Omental fat pad (tissue), 4 donors: ENCODE data around the gene CIZ1. TPM values are rescaled to one million over a fixed set of nuclear protein-coding genes. Genes with fewer than 3 reads are reported as not detected.
A peak's percentile ranks its signal among the peaks of the same experiment; 100 is the strongest.
"Not testable (repeated sequence)": the region's sequence is repeated elsewhere in the genome, so short reads cannot be mapped to it uniquely, and the experiment has no call there.

Source experiments
- ATAC-seq: fragments of 150-250 bp; one replicate; pipeline ENCODE4 v1.9.1; 2016; ENCODE audit warnings: mild to moderate bottlenecking, moderate library complexity; ENCODE audit not compliant: low FRiP score
- DNase-seq: peaks from one replicate; pipeline ENCODE4 v3.0.0-alpha.2; 2019; ENCODE audit warnings: low spot score
- total RNA-seq, 4 donors: library from RNA; depleted of rRNA; stranded (reverse); fragments of >200 nt; gene quantifications; one replicate each; pipeline ENCODE4 v1.1.0, GENCODE V29; 2016
- TF ChIP-seq, protein P1 (sequence below), 3 donors: fragments of 450-650 bp; IDR thresholded peaks; one replicate each; pipeline ENCODE4 v1.5.1; 2016 to 2017; ENCODE audit warnings: antibody characterized with exemption in 3 of 3, mild to moderate bottlenecking in 3 of 3, moderate library complexity in 2 of 3

Gene CIZ1
- total RNA-seq, 4 donors from 2014 or later, result 40.1 to 70.1 (median 52.5) TPM

DNA sequence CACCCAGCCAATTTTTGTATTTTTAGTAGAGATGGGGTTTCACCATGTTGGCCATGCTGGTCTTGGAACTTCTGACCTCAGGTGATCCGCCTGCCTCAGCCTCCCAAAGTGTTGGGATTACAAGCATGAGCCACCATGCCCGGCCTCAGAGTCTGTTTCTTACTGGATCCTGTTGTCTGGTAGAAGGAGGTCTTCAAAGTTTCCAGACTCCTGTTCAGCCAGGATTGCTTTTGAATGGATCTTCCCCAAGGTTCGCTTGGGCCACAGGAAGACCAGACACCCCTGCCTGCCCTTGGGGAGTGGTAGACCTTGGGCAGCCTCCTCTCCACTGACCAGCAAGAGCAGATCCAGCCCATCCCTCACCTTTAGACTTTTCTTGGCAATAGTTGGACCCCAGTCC is 49.8 kb downstream of the CIZ1 start:
- DNase-seq (no peak), ATAC-seq (no peak)
- TF ChIP-seq, protein P1, sequence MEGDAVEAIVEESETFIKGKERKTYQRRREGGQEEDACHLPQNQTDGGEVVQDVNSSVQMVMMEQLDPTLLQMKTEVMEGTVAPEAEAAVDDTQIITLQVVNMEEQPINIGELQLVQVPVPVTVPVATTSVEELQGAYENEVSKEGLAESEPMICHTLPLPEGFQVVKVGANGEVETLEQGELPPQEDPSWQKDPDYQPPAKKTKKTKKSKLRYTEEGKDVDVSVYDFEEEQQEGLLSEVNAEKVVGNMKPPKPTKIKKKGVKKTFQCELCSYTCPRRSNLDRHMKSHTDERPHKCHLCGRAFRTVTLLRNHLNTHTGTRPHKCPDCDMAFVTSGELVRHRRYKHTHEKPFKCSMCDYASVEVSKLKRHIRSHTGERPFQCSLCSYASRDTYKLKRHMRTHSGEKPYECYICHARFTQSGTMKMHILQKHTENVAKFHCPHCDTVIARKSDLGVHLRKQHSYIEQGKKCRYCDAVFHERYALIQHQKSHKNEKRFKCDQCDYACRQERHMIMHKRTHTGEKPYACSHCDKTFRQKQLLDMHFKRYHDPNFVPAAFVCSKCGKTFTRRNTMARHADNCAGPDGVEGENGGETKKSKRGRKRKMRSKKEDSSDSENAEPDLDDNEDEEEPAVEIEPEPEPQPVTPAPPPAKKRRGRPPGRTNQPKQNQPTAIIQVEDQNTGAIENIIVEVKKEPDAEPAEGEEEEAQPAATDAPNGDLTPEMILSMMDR (IDR thresholded peaks at IDR 0.05), result no peak

DNA sequence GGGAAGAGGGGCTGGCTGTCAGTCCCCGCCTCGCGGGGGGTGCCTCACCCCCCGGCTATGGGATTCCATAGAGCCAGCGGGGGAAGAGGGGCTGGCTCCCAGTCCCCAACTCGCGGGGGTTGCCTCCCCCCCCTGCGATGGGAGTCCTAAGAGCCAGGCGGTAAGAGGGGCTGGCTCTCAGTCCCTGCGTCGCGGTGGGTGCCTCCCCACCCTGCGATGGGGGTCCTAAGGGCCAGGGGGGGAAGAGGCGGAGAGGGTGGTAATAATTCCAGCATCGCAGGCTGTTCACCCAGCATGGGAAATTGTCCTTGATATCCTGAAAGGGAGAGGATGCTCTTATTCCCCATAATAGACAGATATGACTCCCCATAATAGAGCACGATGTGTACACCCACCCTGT is 51.8 kb downstream of the CIZ1 start:
- TF ChIP-seq, protein P1 (IDR thresholded peaks at IDR 0.05), result no peak
- no peak for ATAC-seq
- no peak for DNase-seq

DNA sequence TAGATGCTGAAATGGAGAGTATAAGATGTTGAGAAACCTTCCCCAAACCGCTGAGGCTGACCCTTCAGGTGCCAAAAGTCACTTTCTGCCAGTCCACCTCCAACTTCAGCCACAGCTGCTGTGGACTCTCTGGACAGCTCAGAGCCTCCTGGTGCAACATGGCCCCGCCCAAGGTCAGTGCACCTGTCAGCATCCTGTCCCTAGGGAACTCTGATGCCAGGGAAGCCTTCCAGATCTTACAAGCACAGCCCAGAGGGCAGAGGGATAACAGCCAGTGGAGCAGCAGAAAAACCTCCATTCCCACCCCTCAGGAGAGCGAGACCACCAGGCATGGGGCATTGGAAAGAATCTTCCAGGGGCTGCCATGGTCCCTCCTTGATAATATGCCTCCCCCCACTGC is 53.4 kb downstream of the CIZ1 start:
- ATAC-seq, result no peak
- TF ChIP-seq, protein P1 (IDR thresholded peaks at IDR 0.05), result no peak
- DNase-seq, result no peak

DNA sequence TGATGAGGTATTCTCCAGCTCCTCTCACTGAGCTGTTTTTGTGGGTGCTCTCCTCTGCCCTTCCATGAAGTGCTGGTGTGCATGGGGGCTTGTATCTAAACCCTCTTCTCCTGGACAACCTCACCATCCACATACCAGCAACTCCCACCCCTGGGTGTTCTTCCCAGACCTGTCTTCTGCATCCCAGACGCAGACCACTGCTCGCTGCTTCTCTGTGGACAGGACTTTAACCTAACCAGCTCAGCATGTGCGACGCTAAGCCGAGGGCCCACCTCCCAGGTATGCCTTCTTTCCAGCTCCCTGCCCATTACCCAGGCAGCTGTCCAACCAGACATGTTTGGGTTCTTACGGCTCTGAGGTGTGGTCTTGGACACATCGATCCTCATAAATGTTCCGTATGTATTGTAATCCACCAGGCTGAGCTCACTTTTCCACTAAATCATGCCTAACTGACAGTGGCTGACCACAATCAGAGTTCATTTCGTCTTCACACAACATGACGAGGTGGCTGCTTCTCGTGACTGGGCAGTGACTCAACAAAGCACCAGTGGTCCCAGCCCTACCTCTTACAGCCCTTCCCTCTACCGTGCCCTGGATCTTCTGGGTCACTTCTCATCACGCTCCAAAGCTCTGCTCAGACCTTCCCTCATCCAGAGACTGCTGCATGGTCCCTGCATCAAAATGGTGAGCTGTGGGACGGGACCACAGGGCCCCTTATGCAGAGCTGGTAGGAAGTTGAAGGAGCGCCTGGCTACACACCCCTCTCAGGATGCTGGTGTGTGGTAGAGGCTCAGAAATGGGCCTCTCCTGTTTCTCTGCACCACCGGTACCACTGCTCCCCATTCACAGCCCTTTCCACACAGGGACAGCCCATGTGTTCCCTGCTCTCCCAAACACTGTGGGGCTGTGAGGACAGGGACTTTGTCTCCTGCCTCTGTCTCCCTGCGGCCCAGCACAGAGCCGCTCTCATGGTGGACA is 54.3 kb downstream of the CIZ1 start:
- peak; percentile 50 for ATAC-seq
- TF ChIP-seq, protein P1 (IDR thresholded peaks at IDR 0.05), result no peak
- no peak for DNase-seq

DNA sequence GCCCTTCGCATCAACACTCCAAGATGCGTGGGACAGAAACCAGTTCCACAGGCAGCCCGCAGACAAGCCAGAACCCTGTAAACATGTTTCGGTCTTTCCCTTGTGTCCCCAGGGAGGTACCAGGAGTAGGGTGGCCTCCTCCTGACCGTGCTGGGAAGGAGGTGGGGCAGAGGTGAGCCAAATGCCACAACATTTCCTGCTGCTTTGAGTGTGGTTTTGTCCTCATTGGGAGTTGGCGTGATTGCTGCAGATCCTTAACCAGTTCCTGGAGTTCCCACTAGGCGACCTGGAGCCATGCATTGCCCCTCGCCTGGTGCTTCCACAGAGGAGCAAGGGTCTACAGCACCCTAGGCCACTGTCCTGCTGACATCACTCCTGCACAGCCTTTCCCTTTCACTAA is 55.8 kb downstream of the CIZ1 start:
- not testable (repeated sequence) for DNase-seq

DNA sequence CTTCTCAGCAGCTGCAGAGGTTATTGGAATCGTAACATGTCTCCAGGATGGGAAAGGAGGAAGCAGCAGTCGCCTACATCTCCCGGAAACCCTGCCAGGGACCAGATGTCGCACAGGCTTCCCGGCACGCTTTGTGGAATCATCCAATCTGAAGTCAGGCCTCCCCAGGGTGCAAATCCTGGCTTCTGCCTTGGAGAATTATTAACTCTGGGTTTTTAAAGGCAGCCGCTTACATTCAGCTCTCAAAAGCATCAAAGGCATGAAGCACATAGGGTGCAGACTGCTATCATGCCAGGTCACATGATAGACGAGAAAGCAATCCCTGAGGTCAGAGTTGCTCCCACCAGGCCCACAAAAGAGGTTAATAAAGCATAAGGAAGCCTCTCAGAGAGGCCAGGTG is 59.2 kb downstream of the CIZ1 start:
- DNase-seq, ATAC-seq: not testable (repeated sequence)

More for the DNA sequence above, 55.8 kb downstream of the CIZ1 start:
- ATAC-seq, result not testable (repeated sequence)

DNA sequence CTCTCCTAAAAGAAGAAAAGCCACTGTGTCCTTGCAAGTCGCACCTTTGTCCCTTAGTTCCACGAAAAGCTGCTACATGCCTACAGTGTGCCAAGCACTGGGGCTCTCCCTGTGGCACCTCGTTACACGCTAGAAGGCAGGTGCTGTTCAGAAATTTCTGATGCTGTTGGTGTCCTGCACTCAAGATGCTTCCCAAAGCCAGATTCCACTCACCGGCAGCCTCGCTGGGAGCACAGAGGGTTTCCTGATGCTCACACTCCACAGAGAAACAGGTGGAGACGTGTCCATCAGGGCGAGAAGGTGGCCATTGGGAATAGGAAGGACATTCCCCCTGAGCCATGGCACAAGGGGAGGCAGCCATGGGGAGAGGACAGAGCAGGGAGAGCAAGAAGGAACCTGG is 60.0 kb downstream of the CIZ1 start:
- not testable (repeated sequence) for DNase-seq, ATAC-seq

DNA sequence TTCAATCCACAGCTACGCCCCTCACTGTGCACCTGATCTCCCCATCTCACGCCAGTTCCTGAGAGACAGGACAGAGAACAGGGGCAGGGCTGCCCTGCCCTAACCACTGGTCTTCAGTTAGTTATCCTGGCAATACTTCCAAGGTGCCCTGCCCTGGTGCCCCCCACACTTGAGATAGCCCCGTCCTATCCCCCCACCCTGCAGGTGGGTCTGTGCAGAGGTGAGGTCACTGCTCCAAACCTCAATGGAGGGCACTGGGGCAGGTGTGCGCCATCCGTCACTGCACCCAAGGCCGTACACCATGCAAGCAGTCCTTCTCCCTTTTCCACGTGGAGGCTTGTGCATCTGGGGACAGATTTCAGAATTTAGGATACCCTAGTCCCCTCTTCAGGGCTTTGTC is 60.7 kb downstream of the CIZ1 start:
- ATAC-seq, DNase-seq: not testable (repeated sequence)

DNA sequence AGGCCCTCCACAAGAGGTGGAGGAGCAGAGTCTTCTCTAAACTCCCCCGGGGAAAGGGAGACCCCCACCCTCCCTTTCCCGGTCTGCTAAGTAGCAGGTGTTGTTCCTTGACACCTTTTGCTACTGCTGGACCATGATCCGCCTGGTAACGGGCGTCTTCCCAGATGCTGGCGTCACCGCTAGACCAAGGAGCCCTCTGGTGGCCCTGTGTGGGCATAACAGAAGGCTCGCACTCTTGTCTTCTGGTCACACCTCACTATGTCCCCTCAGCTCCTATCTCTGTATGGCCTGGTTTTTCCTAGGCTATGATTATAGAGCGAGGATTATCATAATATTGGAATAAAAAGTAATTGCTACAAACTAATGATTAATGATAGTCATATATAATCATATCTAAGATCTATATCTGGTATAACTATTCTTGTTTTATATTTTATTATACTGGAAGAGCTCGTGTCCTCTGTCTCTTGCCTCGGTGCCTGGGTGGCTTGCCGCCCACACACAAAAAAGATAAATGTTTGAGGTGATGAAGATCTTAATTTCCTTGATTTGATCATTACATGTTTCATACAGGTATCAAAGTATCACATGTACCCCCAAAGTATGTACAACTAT is 61.3 kb downstream of the CIZ1 start:
- not testable (repeated sequence) for DNase-seq, ATAC-seq
